GM15510 (cell line): ENCODE data around the gene ADAM11.

ENCODE experiments used
- POLR2A ChIP-seq: IDR thresholded peaks from 3 replicates; pipeline ENCODE4 v1.6.1; 2011; ENCODE audit warnings: borderline replicate concordance; ENCODE audit not compliant: insufficient read length; ENCODE audit errors: extremely low read depth

Gene ADAM11

GRCh38 chr17:44751806-44752205 is 7.0 kb upstream of the ADAM11 start:
- TF ChIP-seq POLR2A: no peak

GRCh38 chr17:44752953-44753861 is 5.6 kb upstream of the ADAM11 start:
- no peak for TF ChIP-seq POLR2A

- TF ChIP-seq POLR2A: no peak
Observed at GRCh38 chr17:44754276-44754675, 4.5 kb upstream of the ADAM11 start.

- no peak for TF ChIP-seq POLR2A
Observed at GRCh38 chr17:44757045-44757917, 1.5 kb upstream of the ADAM11 start.

- TF ChIP-seq POLR2A: no peak
Observed at GRCh38 chr17:44757918-44758413, 822 bp upstream of the ADAM11 start.

- no peak for TF ChIP-seq POLR2A
Observed at GRCh38 chr17:44759086-44759915, 513 bp downstream of the ADAM11 start.

- no peak for TF ChIP-seq POLR2A
Observed at GRCh38 chr17:44759916-44760243, 1.1 kb downstream of the ADAM11 start.

GRCh38 chr17:44760474-44761308 is 1.9 kb downstream of the ADAM11 start:
- no peak for TF ChIP-seq POLR2A

GRCh38 chr17:44761932-44762810 is 3.4 kb downstream of the ADAM11 start:
- TF ChIP-seq POLR2A: no peak

GRCh38 chr17:44763170-44763569 is 4.4 kb downstream of the ADAM11 start:
- no peak for TF ChIP-seq POLR2A

GRCh38 chr17:44765965-44766364 is 7.2 kb downstream of the ADAM11 start:
- no peak for TF ChIP-seq POLR2A

GRCh38 chr17:44766409-44767038 is 7.7 kb downstream of the ADAM11 start:
- TF ChIP-seq POLR2A: no peak
